RCC 7860 (cell line): Measurements from ENCODE around the gene NPTXR.

Experiments used
- DNase-seq: peaks from one replicate; pipeline ENCODE4 v3.0.0-alpha.2; 2015; ENCODE audit warnings: low spot score
- FAIRE-seq: peaks from 2 replicates; lab custom pipeline; 2012; peaks lifted over from hg19 to GRCh38; lab: Jason Lieb, UNC

NPTXR gene

DNA sequence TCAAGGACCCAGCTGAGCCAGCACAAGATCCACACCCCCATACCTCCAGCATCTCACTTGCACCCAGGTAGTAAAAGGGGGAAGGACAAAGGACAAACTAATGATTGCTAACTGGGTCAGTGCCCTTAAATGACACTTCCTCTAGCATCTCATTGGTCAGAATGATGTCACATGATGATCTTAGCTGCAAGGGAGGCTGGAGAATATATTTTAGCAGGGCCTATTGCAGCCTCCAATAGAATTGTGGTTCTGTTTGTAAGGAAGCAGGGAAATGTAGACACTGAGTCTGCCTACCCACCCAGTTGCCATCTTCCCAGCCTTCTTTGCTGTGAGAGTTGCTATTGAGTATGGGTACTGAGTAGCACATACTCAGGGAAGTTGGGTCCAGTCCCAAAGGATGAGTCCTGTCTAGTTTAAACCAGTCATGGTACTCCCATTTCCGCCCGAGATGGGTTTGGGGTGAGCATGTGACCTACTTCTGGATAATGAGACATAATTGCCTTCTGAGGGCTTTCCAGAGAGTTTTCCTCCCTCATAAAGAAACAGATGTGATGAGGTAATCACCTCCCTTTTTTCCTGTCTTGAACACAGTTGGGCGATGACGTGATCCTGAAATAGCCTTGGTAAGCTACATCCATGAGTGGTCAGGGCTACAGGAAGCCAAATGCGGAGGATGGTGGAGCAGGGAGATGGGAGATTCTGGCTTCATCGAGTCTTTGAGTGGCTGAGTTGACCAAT is 44.4 kb downstream of the NPTXR start:
- peak; percentile 29 for DNase-seq

DNA sequence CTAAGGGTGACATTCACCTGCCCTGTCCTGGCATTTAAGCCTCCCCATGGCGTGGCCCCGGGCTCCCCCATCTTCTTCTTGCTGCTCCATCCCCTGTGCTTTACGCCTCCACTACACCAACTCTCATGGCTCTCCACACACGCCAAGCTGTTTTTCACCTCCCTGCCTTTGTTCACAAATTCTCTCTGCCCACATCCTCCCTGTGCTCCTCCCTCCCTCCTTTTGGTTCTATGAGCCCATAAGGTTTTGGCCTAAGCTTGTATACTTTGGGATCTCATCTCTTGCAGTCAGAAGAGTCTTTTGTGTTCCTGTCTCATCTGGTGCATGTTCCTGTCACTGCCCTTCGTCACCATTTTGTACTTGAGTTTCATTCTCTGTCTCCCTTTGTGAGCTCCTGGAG is 45.3 kb downstream of the NPTXR start:
- DNase-seq (no peak), FAIRE-seq (no peak)

More for the DNA sequence above, 44.4 kb downstream of the NPTXR start:
- no peak for FAIRE-seq

DNA sequence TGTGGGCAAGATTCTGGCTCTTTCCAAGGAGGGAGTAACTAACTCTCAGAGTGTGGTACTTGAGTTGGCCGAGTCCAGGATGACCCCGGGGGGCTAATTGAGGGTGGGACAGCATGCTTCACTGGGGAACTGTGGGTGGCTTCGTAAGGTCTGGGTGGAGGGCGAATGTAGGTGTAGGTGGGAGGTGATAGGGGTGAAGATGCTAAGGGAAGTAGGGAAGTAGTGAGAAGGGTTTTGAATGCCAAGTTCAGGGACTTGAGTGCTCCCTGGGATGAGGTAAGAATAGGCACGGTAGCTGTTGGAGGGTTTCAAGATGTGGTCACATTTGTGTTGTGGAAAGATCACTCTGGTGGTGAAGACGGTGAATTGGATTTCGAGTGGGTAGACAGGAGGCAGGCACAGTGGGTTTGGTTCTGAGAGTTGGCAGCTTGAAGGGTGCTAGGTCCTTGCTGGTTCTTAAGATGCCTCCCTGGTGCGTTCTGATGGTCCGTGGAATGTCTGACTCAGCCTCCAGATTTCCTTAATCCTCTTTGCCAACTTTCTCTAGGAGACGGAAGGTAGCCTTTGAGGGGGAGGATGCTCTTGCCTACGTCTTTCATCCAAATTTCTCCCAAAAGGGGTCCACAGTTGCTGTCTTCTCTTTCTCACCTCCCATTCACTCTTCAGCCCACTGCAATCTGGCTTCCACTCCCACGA is 47.4 kb downstream of the NPTXR start:
- FAIRE-seq (no peak), DNase-seq (no peak)

DNA sequence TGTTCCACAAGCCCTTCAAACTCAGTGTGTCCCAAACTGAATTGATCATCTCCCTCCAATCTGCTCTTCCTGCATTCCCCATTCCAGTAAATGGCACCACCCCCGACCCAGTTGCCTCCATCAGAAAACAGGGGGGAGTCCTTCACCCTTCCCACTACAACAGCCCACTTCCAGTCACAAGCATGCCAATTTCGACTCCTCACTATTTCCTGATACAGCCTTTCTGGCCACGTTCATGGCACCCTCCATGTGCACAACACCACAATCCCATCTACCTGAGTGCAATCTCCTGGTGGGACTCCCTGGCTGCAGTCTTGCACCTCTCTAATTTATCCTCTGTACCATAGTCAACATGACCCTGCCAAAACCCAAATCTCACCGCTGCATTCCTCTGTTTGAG is 48.3 kb downstream of the NPTXR start:
- DNase-seq = no peak
- no peak for FAIRE-seq

DNA sequence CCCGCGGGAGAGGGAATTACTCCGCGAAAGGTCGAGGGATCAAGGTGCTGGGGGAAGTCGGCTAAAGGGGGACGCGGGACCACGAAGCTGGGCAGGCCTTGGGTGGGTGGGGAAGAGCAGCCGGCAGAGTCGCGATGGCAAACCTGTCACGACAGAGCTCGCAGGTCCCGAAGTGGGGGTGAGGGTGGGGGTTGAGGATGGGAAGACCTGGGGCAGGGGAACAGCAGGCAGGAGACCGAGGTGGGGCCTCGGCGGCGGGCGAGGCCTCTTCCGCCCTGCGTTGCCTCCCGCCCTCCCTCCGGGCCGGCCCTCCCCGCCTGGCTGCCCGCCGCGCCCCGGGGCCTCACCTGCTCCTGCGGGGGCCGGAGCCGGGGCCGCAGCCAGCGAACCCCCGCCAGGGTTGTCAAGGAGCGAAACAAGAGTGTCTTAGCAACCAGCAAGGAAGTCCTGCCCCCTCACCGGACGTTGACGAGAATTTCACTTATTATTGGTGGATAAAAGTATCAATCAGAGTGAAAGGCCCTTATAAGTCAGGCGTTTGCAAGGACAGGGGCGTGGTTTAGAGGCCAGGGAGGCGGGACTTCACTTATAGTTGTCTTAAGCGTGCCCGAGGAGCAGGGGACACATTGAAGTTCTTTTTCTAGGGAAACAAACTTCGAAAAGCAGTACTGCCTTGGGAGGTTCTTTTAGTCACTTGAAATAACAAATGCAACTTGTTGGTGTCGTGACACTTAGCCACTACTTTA is 49.9 kb downstream of the NPTXR start, which contains the start of gene DNAL4:
TSS of gene DNAL4 (minus strand) at position 423 of the 746 bp plus-strand sequence. CDS start 11,412 bp downstream, outside the sequence.
- DNase-seq (peak; percentile 96), FAIRE-seq (peak; percentile 85)

DNA sequence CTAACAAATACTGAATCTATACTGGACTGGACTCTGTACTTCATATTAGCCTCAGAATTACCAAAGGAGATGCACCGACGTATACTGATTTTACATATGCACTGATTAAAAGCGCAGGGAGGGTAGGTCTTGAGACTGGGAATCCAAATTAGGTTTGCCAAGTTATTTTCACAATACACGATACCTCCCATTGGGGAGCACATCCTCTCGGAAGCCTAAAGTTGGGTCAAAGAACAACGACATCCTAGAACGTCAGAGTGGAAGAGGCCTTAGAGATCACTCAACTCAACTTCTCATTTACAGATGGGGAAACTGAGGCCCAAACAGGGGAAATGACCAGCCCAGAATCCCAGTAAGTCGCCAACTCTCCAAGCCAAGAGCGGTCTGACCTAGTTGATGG is 50.5 kb downstream of the NPTXR start:
- no peak for FAIRE-seq
- no peak for DNase-seq

DNA sequence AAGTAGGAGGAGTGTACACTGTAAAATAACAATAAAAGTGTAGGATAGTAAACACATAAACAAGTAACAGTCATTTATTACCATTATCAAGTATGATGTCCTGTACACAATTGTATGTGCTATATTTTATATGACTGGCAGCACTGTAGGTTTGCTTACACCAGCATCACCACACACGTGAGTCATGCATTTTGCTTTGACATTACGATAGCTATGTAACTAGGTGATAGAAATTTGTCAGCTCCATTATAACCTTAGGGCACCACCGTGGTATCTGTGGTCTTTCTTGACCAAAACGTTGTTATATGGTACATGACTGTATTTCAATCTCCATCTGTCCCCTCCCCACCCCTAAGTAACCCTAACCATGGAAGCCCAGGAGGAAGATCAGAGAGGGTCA is 51.0 kb downstream of the NPTXR start:
- no peak for FAIRE-seq
- peak; percentile 49 for DNase-seq

DNA sequence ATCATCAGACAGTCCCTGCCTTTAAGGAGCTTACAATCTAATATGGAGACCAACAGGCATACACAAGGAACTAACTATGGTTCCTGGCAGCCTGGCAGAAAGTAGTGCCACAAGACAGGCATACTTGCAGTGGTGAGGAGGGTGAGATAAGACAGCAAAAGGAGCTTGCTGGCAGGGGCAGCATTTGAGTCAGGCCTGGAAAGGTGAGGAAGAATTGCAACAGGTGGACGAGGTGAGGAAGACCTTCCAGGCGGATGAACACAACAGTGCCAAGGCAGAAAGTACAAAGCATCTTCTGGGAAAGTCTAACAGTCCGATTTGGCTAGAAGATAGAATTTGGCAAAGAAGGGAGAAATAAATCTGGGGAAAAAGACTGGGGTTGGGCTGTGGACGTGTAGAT is 54.2 kb downstream of the NPTXR start:
- DNase-seq (no peak), FAIRE-seq (no peak)

DNA sequence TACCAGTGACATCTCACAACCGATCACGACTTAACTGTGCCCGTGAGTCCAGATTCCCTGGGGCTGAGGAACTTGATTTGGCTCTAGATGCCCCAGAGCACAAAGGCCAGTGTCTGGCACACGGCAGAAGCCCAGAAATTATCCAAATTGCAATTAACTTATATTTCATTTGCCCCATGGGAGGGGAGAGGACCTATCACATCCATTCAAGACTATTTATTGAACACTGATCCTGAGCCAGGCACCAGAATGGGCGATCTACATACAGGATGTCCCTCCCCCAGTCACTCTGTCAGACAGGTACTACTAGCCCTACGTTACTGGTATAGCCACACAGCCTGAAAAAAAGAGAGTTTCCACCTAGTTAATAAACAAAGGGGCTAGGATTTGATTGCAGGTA is 55.0 kb downstream of the NPTXR start:
- no peak for FAIRE-seq

DNA sequence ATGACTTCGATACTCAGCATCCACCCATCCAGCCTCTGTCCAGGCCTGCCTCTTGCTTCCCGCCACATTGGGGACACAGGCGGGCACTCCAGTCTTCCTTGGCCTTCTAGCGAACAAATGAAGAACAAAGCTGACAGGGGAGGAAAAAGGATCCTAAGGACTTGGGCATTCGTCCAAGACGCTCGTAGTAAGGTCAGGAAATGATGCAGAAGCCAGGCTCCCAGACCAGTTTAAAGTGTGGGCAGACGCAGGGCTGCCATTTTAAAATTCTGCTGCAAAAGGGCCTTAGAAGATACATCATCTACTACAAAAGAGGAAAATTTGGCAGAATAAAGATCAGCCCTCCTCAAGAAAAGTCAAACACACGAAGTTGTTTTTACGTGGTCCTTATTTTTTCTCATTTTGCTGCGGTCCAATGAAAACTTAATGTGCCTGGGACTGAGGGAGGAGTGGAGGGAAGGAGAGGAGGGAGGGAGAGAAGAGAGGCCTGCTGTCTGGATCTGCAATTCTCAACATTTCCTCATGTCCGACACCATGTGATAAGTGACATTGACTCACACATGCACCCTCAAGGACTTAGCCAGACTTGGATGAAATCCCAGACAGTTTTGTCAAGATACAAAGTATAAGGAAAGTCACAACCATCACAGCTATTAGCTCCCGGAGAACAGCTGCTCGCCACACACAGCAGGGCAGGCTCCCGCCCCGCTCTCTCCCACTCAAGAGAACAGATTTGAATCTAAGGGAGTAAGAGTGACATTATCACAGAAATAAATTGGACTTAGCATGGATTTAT is 55.6 kb downstream of the NPTXR start:
- peak; percentile 58 for DNase-seq
- FAIRE-seq = peak; percentile 72

More for the DNA sequence above, 55.0 kb downstream of the NPTXR start:
- DNase-seq = no peak

DNA sequence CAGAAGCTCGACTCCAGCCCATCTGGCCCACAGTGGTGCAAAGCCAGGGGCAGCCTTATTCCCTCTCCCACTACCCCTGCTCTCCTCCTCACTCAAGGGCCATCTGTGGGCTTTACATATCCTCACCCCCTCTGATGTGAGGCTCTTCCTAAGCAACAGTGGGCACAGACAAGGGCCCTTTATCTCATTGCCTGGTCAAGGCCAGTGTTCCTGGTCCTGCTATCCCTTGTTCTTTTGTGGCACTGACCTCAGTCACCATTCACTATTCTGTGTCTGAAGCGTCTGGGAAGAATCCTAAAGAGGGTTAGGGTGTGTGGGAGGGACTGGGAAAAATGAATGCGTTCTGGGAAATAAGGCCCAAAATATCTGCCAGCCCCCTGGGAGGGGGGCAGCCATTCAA is 57.2 kb downstream of the NPTXR start:
- DNase-seq (no peak), FAIRE-seq (no peak)

DNA sequence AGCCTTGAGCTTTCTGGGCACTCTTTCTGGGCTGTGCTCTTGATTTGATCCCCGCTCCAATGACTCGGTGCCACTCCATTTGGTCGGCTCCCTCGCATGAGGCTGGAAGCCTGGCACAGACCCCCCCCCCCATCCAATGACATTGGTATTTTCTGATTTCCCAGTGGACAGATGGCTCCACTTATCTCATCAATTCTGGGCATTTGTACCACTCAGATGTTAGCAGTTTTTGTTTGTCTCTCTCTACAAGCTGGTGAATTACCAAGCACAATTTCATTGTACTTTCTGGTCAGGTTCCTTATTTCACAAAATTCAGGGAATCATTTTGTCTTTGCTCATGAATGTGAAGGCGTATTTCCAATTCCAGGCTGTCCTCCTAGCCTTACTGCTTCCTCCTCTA is 59.0 kb downstream of the NPTXR start:
- DNase-seq = no peak
- FAIRE-seq = no peak

DNA sequence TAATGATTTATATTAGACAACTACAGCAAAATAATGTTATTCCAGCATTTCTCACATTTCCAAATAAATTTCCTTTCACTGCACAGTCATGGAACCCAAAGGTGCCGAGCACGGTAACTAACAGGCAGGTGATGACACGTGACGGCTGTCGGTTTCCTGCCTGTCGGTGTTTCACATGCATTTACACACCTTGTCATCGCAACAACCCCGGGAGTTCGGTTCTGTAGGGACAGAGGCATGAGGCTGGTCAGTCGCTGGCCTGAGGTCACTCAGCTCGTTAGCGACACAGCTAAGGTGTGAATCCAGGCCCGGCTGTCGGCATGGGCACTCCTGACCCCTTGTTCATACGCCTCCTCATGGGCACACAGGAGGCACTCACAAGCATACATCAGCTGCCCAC is 59.8 kb downstream of the NPTXR start:
- DNase-seq (no peak), FAIRE-seq (no peak)

DNA sequence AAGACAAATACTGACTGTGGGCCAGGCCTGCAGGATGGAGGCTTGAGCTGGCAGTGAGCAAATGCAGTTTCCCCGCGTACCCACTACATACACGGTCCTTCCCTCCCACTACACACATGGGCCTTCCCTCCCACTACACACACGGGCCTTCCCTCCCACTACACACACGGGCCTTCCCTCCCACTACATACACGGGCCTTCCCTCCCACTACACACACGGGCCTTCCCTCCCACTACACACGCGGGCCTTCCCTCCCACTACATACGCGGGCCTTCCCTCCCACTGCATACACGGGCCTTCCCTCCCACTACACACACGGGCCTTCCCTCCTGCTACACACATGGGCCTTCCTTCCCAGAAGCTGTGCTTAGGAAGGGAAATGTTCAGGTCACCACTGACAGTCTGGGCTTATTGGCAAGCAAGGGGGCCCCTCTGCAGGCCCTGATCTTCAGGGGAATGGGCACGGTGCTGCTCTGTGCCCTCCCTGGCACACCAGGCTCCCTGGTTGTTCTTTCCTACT is 60.7 kb downstream of the NPTXR start:
- DNase-seq = no peak
- no peak for FAIRE-seq

DNA sequence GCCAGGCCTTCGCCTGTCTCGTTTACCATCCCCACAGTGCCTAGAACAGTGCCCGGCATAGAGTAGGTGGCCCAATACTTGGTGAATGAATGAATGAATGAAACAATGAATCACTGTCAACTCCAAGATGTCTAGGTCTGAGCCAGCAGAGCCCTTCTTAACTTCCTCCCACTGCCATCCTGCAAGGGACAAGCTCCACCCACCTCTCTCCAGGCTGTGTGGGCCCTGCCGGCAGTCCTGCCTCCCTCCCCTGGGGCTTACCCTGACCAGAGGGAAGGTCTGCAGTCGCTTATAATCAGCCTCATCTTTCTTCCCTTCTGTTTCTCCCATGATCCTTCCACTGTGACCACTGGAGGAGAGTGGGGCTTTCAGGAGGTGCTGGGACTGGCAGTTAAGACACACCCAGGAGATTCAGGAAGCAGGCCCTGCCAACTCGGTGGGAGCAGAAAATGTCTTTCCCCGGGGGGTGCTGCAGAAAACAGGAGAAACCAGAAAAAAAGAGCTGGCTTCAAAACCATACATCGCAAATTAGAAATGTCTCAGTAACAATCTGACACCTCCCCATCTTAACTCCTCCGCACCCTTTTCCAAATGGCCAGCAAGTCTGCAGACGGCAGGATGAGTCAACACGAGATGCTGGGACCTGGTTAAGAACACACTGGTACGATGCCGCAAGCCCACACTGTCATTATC is 61.3 kb downstream of the NPTXR start:
- FAIRE-seq (no peak), DNase-seq (no peak)

DNA sequence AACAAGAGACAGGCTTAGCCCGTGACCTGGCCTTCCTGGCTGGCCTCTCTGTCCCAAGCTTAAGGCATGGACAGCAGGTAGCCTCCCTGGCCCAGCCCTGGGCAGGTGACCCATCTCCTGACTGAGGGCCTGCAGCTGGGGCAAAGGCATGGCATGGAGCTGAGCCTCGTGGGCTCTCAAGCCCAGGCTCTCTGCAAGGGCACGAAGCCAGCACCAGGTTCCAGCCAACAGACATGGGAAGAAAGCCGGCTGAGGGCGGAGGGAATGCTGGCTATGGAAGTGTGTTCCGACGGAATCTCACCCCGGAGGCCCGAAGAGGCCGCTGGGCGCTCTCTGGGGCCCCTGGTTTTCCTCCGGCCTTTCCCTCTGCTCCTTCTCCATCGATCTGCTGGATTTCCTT is 62.8 kb downstream of the NPTXR start:
- FAIRE-seq (no peak), DNase-seq (no peak)

DNA sequence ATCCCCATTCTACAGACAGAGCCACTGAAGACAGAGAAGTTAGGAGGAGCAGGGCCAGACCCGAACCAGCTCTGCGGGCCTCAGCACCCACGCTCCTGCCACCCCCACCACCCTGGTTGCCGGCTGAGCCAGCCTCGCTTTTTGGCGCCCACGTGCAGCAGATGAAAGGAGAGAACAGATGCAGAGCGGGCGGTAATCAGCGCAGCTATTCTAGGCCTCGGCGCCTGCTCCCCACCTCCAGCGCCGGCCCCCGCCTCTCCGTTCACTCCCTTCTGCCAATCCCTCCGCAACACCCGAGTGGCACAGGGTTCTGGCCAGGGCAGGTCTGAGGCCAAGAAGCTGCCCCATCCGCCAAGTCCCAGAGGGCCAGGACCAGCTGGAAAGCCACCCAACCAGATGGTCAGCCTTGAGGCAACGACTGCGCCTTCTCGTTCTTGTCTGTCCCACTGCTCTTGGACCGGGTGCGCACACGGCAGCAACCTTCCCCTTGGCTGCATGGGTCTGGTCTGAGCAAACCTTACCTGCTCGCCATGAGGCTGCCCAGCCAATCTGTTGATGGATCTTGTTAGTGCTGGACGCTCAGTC is 66.6 kb downstream of the NPTXR start:
- FAIRE-seq = no peak
- DNase-seq = no peak

DNA sequence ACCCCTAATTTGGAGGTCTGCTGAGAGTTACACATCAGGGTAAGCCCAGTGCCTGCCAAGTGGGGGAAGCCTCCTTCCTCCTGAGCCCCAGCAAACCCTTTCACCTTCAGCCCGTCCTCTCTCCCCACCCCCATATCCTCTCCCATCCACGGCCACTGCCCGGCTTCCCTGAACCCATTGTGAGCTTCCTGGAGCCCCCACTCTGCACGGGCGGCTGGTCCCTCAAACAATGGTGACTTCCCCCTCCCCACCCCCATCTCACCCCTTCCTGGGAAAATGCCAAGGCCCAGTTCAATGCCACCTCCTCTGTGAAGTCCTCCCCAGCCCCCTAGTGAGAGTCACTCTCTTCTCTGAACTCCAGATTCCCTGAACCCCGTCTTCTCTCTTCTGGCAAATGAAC is 67.7 kb downstream of the NPTXR start:
- no peak for DNase-seq
- FAIRE-seq = no peak

DNA sequence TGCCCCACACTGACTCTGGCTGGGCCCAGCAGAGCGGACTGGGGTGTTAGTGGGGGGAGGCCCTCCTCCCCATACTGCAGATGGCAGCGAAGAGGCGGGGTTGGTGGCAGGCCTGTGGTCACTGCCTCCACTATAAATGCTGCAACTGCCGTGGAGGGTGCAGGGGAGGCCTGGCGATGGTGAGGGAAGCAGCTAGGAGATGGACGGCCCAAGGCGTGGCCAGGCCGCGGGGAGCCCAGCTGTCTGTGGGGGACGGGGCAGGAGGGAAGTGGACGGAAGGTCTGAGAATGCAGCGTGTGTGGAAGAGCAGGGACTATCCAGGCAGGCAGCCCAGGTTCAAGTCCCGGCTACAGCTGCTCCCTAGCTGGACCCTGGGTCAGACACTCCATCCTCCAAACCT is 68.2 kb downstream of the NPTXR start:
- no peak for FAIRE-seq

More for the DNA sequence above, 68.2 kb downstream of the NPTXR start:
- no peak for DNase-seq
